ENCODE data around the gene RTKN. TPM values are rescaled to one million over a fixed set of nuclear protein-coding genes. Genes with fewer than 3 reads are reported as not detected.

RTKN gene
- total and polyA plus RNA-seq, 12 donors = 7.4 to 35.6 (median 14.1) TPM

DNA sequence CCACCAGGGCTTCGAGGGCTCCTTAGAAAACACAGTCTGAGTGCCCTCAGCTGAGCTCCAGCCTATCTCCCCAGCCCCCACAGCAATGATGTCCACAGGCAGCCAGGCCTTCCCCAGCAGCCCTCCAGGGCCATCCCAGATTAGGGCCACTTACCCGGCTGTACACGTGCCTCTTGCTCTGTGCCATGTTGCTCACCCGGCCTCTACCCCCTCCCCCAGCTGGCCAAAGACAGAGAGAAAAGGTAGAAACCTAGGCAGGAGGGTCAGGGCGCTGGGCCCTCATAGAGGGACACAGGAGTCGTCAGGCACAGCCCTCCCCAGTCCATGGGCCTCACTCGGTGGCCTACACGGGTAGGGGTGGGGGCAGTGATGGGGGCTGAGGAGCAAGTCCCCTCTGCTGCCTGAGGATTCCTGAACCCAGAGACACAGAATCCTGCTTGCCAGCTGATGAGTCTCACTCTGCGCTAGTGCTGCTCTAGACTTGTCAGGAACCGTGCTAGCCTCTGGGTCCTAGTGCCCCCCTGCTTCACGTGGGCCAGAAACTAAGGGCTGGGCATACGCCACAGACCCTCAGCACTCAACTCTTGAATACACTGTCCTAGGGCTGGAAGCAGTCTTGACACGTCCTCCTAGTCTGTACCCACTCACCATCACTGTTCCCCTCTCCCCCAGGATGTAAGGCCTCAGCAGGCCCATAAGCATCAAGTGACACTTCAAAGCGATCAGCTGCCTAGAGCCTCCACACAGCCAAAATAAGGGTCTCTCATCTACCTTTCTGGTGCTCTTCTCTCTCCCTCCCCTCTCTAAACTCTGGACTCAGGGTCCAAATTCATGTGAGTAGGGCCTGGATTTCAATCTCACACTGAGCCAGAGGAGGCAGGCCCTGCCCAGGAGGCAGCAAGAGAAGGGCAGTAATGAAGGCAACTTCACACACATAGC is 61.6 kb downstream of the RTKN start, which contains the start of gene DCTN1:
DCTN1 (minus strand) TSS at position 461 of the 939 bp plus-strand sequence; CDS start at position 187, 274 bp downstream.
- DNase-seq = peak; percentile 70 to 82 (median 78)
- H3K4me3 ChIP-seq = peak within 1 kb of the TSS in 2 of 4 donors; percentile 26 to 43
- TF ChIP-seq POLR2A (IDR thresholded peaks at IDR 0.05) = peak in 1 of 2 donors; percentile 62
- TF ChIP-seq, protein P1, sequence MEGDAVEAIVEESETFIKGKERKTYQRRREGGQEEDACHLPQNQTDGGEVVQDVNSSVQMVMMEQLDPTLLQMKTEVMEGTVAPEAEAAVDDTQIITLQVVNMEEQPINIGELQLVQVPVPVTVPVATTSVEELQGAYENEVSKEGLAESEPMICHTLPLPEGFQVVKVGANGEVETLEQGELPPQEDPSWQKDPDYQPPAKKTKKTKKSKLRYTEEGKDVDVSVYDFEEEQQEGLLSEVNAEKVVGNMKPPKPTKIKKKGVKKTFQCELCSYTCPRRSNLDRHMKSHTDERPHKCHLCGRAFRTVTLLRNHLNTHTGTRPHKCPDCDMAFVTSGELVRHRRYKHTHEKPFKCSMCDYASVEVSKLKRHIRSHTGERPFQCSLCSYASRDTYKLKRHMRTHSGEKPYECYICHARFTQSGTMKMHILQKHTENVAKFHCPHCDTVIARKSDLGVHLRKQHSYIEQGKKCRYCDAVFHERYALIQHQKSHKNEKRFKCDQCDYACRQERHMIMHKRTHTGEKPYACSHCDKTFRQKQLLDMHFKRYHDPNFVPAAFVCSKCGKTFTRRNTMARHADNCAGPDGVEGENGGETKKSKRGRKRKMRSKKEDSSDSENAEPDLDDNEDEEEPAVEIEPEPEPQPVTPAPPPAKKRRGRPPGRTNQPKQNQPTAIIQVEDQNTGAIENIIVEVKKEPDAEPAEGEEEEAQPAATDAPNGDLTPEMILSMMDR (IDR thresholded peaks at IDR 0.05) = no peak
- peaks cover 21 to 51% of the 10 kb centered on the region in 2 donors for H3K4me1 ChIP-seq (replicated peaks in 1 of 2)
- H3K27ac ChIP-seq = peak within 1 kb of the TSS in 3 of 5 donors; percentile 61 to 84 (median 83)
- no peaks in the 10 kb centered on the region for H3K27me3 ChIP-seq
- intact Hi-C loops (cut with DNase I) = no loop called here
- H3K36me3 ChIP-seq (replicated peaks in 1 of 2) = peaks cover 0 to 18% of the 10 kb centered on the region in 2 donors
- WGBS, 4 donors = 20 to 39% (median 27%) methylated on average over 10 to 14 of the region's 14 CpGs
- H3K9me3 ChIP-seq (replicated peaks in 1 of 3) = no peaks in the 10 kb centered on the region

DNA sequence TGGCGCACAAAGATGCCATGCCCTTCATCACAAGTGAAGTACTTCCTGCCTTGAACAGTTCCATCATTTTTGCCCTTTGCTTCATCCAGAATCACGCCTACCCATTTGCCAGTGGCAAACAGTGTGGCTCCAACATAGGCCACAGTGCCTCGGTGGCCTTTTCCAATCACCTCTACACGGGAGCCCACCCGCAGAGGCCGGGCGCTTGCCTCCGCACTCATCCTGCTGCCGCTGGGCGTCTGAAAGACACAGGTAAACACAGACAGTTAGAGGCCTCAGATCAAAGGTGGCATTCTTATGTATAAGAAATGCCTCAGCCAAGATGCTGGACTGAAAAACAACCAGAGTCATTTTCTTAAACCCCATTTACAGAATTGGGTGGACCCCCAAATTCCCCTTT is 63.7 kb downstream of the RTKN start:
- no peak for DNase-seq
- WGBS, 4 donors = 92 to 96% (median 94%) methylated on average over 10 of the region's 10 CpGs
- peaks cover 0 to 18% of the 10 kb centered on the region in 2 donors for H3K36me3 ChIP-seq (replicated peaks in 1 of 2)
- H3K27ac ChIP-seq = no peak overlapping the region
- no peaks in the 10 kb centered on the region for H3K9me3 ChIP-seq (replicated peaks in 1 of 3)
- no peak for TF ChIP-seq POLR2A (IDR thresholded peaks at IDR 0.05)
- intact Hi-C loops (cut with DNase I) = no loop called here
- no peak overlapping the region for H3K4me3 ChIP-seq
- no peaks in the 10 kb centered on the region for H3K27me3 ChIP-seq
- H3K4me1 ChIP-seq (replicated peaks in 1 of 2) = peaks cover 21 to 55% of the 10 kb centered on the region in 2 donors

DNA sequence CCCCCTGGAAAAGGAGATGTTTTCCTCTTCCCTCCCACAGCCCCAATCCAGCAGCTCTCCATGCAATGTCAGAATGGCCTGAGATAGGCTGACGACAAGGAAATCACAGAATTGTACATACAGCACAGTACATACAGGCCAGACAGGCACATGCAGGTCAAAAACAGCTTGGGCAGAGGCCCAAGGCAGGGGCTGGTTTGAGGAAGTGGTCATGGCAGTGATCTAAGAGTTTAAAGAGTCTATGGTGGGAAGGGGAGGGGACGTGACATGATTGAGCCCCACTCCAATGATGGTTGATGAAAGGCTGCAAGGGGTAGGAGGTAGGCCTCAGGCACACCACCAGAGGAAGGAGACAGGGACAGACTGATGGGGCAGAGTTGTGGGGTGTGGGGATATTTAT is 65.9 kb downstream of the RTKN start:
- intact Hi-C loops (cut with DNase I) = no loop called here
- Histone ChIP-seq H3K27ac (no peak overlapping the region), H3K27me3 (no peaks in the 10 kb centered on the region), H3K4me1 (replicated peaks in 1 of 2) (peaks cover 16 to 47% of the 10 kb centered on the region in 2 donors), H3K9me3 (replicated peaks in 1 of 3) (no peaks in the 10 kb centered on the region), H3K36me3 (replicated peaks in 1 of 2) (peaks cover 0 to 25% of the 10 kb centered on the region in 2 donors), H3K4me3 (no peak overlapping the region)
- TF ChIP-seq POLR2A (IDR thresholded peaks at IDR 0.05) = no peak
- TF ChIP-seq, protein P1 (IDR thresholded peaks at IDR 0.05) = no peak
- 85 to 100% (median 89%) methylated on average over 2 of the region's 2 CpGs for WGBS, 4 donors
- no peak for DNase-seq

Other genes starting within 250 kb of the RTKN start
- gene MTHFD2, start 243.3 kb downstream of the RTKN start, total RNA-seq = 10 to 100 TPM in 6 of 9 donors, 1 to 10 TPM in 3; 1.6 to 24.9 (median 15.4) TPM
- 10 to 100 TPM in 2 of 3 donors, 1 to 10 TPM in 1; 6.0 to 19.8 (median 12.8) TPM for gene MTHFD2, start 243.3 kb downstream of the RTKN start, polyA plus RNA-seq
- 1 to 10 TPM in 1 of 9 donors, under 1 TPM in 7, not detected in 1; 0.14 to 1.3 (median 0.74) TPM for gene SLC4A5, start 98.5 kb downstream of the RTKN start, total RNA-seq
- 1 to 10 TPM in 1 of 3 donors, under 1 TPM in 2; 0.51 to 2.7 (median 0.71) TPM for gene SLC4A5, start 98.5 kb downstream of the RTKN start, polyA plus RNA-seq
- gene DCTN1, start 61.6 kb downstream of the RTKN start, total RNA-seq = 100 to 1,000 TPM; 106 to 188 (median 146) TPM
- 100 to 1,000 TPM; 142 to 258 (median 212) TPM for gene DCTN1, start 61.6 kb downstream of the RTKN start, polyA plus RNA-seq
- gene C2orf81, start 20.3 kb downstream of the RTKN start, total RNA-seq = 1 to 10 TPM in 5 of 9 donors, under 1 TPM in 4; 0.36 to 4.7 (median 1.7) TPM
- 1 to 10 TPM in 2 of 3 donors, under 1 TPM in 1; 0.46 to 7.1 (median 4.5) TPM for gene C2orf81, start 20.3 kb downstream of the RTKN start, polyA plus RNA-seq
- gene WDR54, start 20.2 kb downstream of the RTKN start, total RNA-seq = 10 to 100 TPM in 7 of 9 donors, 1 to 10 TPM in 2; 7.5 to 23.9 (median 14.5) TPM
- 10 to 100 TPM in 2 of 3 donors, 1 to 10 TPM in 1; 6.4 to 20.2 (median 14.4) TPM for gene WDR54, start 20.2 kb downstream of the RTKN start, polyA plus RNA-seq
- gene INO80B, start 13.2 kb upstream of the RTKN start, total RNA-seq = 100 to 1,000 TPM in 1 of 9 donors, 10 to 100 TPM in 8; 13.6 to 108 (median 35.4) TPM
- 100 to 1,000 TPM in 2 of 3 donors, 10 to 100 TPM in 1; 40.5 to 133 (median 124) TPM for gene INO80B, start 13.2 kb upstream of the RTKN start, polyA plus RNA-seq
- gene WBP1, start 16.5 kb upstream of the RTKN start, total RNA-seq = 100 to 1,000 TPM in 7 of 9 donors, 10 to 100 TPM in 2; 60.9 to 176 (median 114) TPM
- gene WBP1, start 16.5 kb upstream of the RTKN start, polyA plus RNA-seq = 100 to 1,000 TPM in 2 of 3 donors, 10 to 100 TPM in 1; 56.9 to 267 (median 244) TPM
- 10 to 100 TPM; 32.9 to 72.6 (median 46.5) TPM for gene MOGS, start 23.4 kb upstream of the RTKN start, total RNA-seq
- 10 to 100 TPM; 25.9 to 60.7 (median 46.4) TPM for gene MOGS, start 23.4 kb upstream of the RTKN start, polyA plus RNA-seq
- gene MRPL53, start 30.7 kb upstream of the RTKN start, total RNA-seq = 100 to 1,000 TPM in 6 of 9 donors, 10 to 100 TPM in 3; 30.2 to 191 (median 140) TPM
- gene MRPL53, start 30.7 kb upstream of the RTKN start, polyA plus RNA-seq = 100 to 1,000 TPM in 2 of 3 donors, 10 to 100 TPM in 1; 26.4 to 167 (median 129) TPM
- 10 to 100 TPM in 7 of 9 donors, 1 to 10 TPM in 2; 7.4 to 46.0 (median 13.3) TPM for gene CCDC142, start 41.1 kb upstream of the RTKN start, total RNA-seq
- gene CCDC142, start 41.1 kb upstream of the RTKN start, polyA plus RNA-seq = 10 to 100 TPM in 1 of 3 donors, 1 to 10 TPM in 2; 3.2 to 17.5 (median 4.6) TPM
- gene TTC31, start 41.1 kb upstream of the RTKN start, total RNA-seq = 10 to 100 TPM; 12.6 to 38.6 (median 20.1) TPM
- gene TTC31, start 41.1 kb upstream of the RTKN start, polyA plus RNA-seq = 10 to 100 TPM; 11.1 to 35.3 (median 21.7) TPM
- gene LBX2, start 57.7 kb upstream of the RTKN start, total RNA-seq = 1 to 10 TPM in 2 of 9 donors, under 1 TPM in 6, not detected in 1; 0.18 to 2.0 (median 0.76) TPM
- under 1 TPM in 2 of 3 donors, not detected in 1; 0.40 to 0.72 TPM for gene LBX2, start 57.7 kb upstream of the RTKN start, polyA plus RNA-seq
- 10 to 100 TPM; 15.4 to 38.9 (median 21.1) TPM for gene PCGF1, start 65.8 kb upstream of the RTKN start, total RNA-seq
- gene PCGF1, start 65.8 kb upstream of the RTKN start, polyA plus RNA-seq = 10 to 100 TPM; 35.4 to 38.3 (median 37.2) TPM
- 1 to 10 TPM in 4 of 9 donors, under 1 TPM in 1, not detected in 4; 0.46 to 3.9 (median 3.7) TPM for gene TLX2, start 72.5 kb upstream of the RTKN start, total RNA-seq
- gene TLX2, start 72.5 kb upstream of the RTKN start, polyA plus RNA-seq = 10 to 100 TPM in 1 of 3 donors, 1 to 10 TPM in 1, under 1 TPM in 1; 0.75 to 22.8 (median 3.2) TPM
- gene DQX1, start 84.3 kb upstream of the RTKN start, total RNA-seq = under 1 TPM in 2 of 9 donors, not detected in 7; 0.17 to 0.31 TPM
- gene DQX1, start 84.3 kb upstream of the RTKN start, polyA plus RNA-seq = under 1 TPM in 2 of 3 donors, not detected in 1; 0.17 to 0.32 TPM
- 100 to 1,000 TPM in 6 of 9 donors, 10 to 100 TPM in 3; 88.5 to 124 (median 109) TPM for gene AUP1, start 87.8 kb upstream of the RTKN start, total RNA-seq
- gene AUP1, start 87.8 kb upstream of the RTKN start, polyA plus RNA-seq = 100 to 1,000 TPM; 118 to 527 (median 329) TPM
- gene HTRA2, start 88.0 kb upstream of the RTKN start, total RNA-seq = 10 to 100 TPM; 19.1 to 47.4 (median 37.0) TPM
- gene HTRA2, start 88.0 kb upstream of the RTKN start, polyA plus RNA-seq = 10 to 100 TPM; 25.6 to 42.0 (median 29.0) TPM
- 10 to 100 TPM in 7 of 9 donors, 1 to 10 TPM in 2; 7.7 to 26.4 (median 12.8) TPM for gene LOXL3, start 112.0 kb upstream of the RTKN start, total RNA-seq
- 10 to 100 TPM in 2 of 3 donors, 1 to 10 TPM in 1; 3.6 to 13.6 (median 11.2) TPM for gene LOXL3, start 112.0 kb upstream of the RTKN start, polyA plus RNA-seq
- gene DOK1, start 112.8 kb upstream of the RTKN start, total RNA-seq = 10 to 100 TPM; 15.2 to 49.6 (median 22.8) TPM
- gene DOK1, start 112.8 kb upstream of the RTKN start, polyA plus RNA-seq = 10 to 100 TPM in 1 of 3 donors, 1 to 10 TPM in 2; 4.0 to 11.3 (median 5.5) TPM
- gene M1AP, start 206.4 kb upstream of the RTKN start, total RNA-seq = 1 to 10 TPM in 2 of 9 donors, under 1 TPM in 6, not detected in 1; 0.47 to 2.2 (median 0.88) TPM
- gene M1AP, start 206.4 kb upstream of the RTKN start, polyA plus RNA-seq = 1 to 10 TPM in 1 of 3 donors, under 1 TPM in 2; 0.55 to 1.3 (median 0.84) TPM
- gene SEMA4F, start 212.3 kb upstream of the RTKN start, total RNA-seq = 10 to 100 TPM in 1 of 9 donors, 1 to 10 TPM in 8; 1.9 to 11.3 (median 4.8) TPM
- gene SEMA4F, start 212.3 kb upstream of the RTKN start, polyA plus RNA-seq = 1 to 10 TPM; 1.9 to 2.7 (median 2.1) TPM

All from adrenal gland (tissue), 12 donors.